ENCODE results near the gene LSM4. TPM values are rescaled to one million over a fixed set of nuclear protein-coding genes. Genes with fewer than 3 reads are reported as not detected.

Gene LSM4
- total and polyA plus RNA-seq, 2 of the 13 experiments (the other 11 are each of a cell fraction or from before 2014, with no cell fraction given): 65.8 to 166 TPM

GRCh38 chr19:18353378-18354005, 30.6 kb upstream of the LSM4 start:
- no TSS peak for BruUV-seq (replicated peaks)
- in situ Hi-C loops (cut with HindIII; ENCODE audit: extremely low pct_ligation_motif_present, low pct_unique_long_range_greater_than_20kb): no loop called here
- H3K27ac ChIP-seq (ENCODE audit: extremely low read length, insufficient read depth, low read length): no peak overlapping the region
- H3K4me1 ChIP-seq (ENCODE audit: insufficient read depth, low read length): peaks cover 43% of the 10 kb centered on the region
- H3K79me2 ChIP-seq (ENCODE audit: insufficient read depth, low read length): peaks cover 5% of the 10 kb centered on the region
- 0 out of 2 replicates have a peak, but pooled peaks have one; percentile 24 for TF ChIP-seq CEBPG (CRISPR knock-in tag; IDR thresholded peaks at IDR 0.05)
- no peak for TF ChIP-seq ATF6 (CRISPR knock-in tag; conservative IDR thresholded peaks at IDR 0.05)
- TF ChIP-seq SNAI1 (CRISPR knock-in tag; IDR thresholded peaks at IDR 0.05; ENCODE audit: borderline replicate concordance): no peak
- no peak for TF ChIP-seq ZNF629 (CRISPR knock-in tag; conservative IDR thresholded peaks at IDR 0.05)
- TF ChIP-seq ZNF790 (CRISPR knock-in tag; IDR thresholded peaks at IDR 0.05; ENCODE audit: borderline replicate concordance): no peak
- TF ChIP-seq CEBPB (IDR thresholded peaks at IDR 0.05; ENCODE audit: borderline replicate concordance, low read depth, low read length): peak; percentile 86
- TF ChIP-seq CHD2 (IDR thresholded peaks at IDR 0.05; ENCODE audit: low read depth, low read length): no peak
- TF ChIP-seq ZSCAN22 (CRISPR knock-in tag; IDR thresholded peaks at IDR 0.05): no peak
- no peak for TF ChIP-seq TAF1 (CRISPR knock-in tag; IDR thresholded peaks at IDR 0.05)
- no peak for TF ChIP-seq SOX6 (IDR thresholded peaks at IDR 0.05)
- TF ChIP-seq SOX6 (CRISPR knock-in tag; IDR thresholded peaks at IDR 0.05): no peak
- peak; percentile 7; the same call in 1 of the 2 replicates for TF ChIP-seq ZNF770 (CRISPR knock-in tag; IDR thresholded peaks at IDR 0.05)
- 96% methylated on average over 8 of the region's 8 CpGs for WGBS (ENCODE audit: low lambda C conversion rate)
- H3K9me3 ChIP-seq (ENCODE audit: low read length): no peaks in the 10 kb centered on the region
- H3K27me3 ChIP-seq (ENCODE audit: control insufficient read depth in 1 of 2, insufficient read depth in 2 of 2, low read length in 2 of 2): no peaks in the 10 kb centered on the region; a peak in 1 of 5 replicates
- peaks cover 2% of the 10 kb centered on the region; the same call in 1 of the 2 replicates for H4K20me1 ChIP-seq (ENCODE audit: insufficient read depth, low read length)
- peaks cover 20 to 40% of the 10 kb centered on the region in 2 experiments for H3K36me3 ChIP-seq (replicated peaks in 1 of 2; ENCODE audit: control insufficient read depth in 1 of 2, insufficient read depth in 2 of 2, low read length in 2 of 2)
- H2AFZ ChIP-seq (ENCODE audit: low read length): no peak overlapping the region
- H3K4me3 ChIP-seq (replicated peaks in 1 of 3; ENCODE audit: insufficient read depth in 1 of 3, low read depth in 2 of 3, low read length in 3 of 3): no peak overlapping the region
- no peak overlapping the region for H3K4me2 ChIP-seq (ENCODE audit: low read depth, low read length)
- intact Hi-C loops (cut with micrococcal nuclease; ENCODE audit: unreplicated experiment): no loop called here
- no peak for FAIRE-seq
- CTCF ChIA-PET (ENCODE audit: low intra/inter-chr PET ratio, low total read pairs): no interaction called here
- POLR2A ChIA-PET: interaction anchor here (1.2 to 1.5 kb wide), 4 partner anchors 10 to 35 kb away, joined by 3 to 5 read pairs (median 4); partner anchors contain the start of gene GDF15
- H3K9ac ChIP-seq (ENCODE audit: insufficient read depth, low read depth, low read length): no peak overlapping the region
- ATAC-seq: no peak
- DNase-seq (ENCODE audit: low spot score): no peak
